Liver (tissue), 9 donors: Measurements from ENCODE around the gene GDPD2. TPM values are rescaled to one million over a fixed set of nuclear protein-coding genes. Genes with fewer than 3 reads are reported as not detected.

Source experiments
- DNase-seq: peaks from one replicate; pipeline ENCODE4 v3.0.0-alpha.2; 2017; ENCODE audit warnings: low spot score
- H3K27ac ChIP-seq, 2 donors: one replicate each; pipeline ENCODE4 v1.7.0; 2013; ENCODE audit warnings: inconsistent platforms in 2 of 2, low read length in 2 of 2, control low read depth in 1 of 2, low read depth in 1 of 2, mild to moderate bottlenecking in 1 of 2
- H3K27me3 ChIP-seq, 4 donors: one replicate each; pipeline versions ENCODE4 v1.6.1 to v1.7.0; 2013; ENCODE audit warnings: low read length in 3 of 4, inconsistent platforms in 1 of 4, mild to moderate bottlenecking in 1 of 4, moderate library complexity in 1 of 4; ENCODE audit not compliant: control insufficient read depth in 4 of 4, insufficient read depth in 4 of 4
- H3K36me3 ChIP-seq, 4 donors: one replicate each; pipeline versions ENCODE4 v1.6.1 to v1.7.0; 2013; ENCODE audit warnings: low read length in 3 of 4, mild to moderate bottlenecking in 3 of 4, low read depth in 1 of 4, moderate library complexity in 1 of 4; ENCODE audit not compliant: control insufficient read depth in 4 of 4, insufficient read depth in 3 of 4
- H3K4me1 ChIP-seq, 4 donors: one replicate each; pipeline versions ENCODE4 v1.6.1 to v1.7.0; 2013; ENCODE audit warnings: low read length in 3 of 4, mild to moderate bottlenecking in 3 of 4, moderate library complexity in 1 of 4; ENCODE audit not compliant: control insufficient read depth in 4 of 4, insufficient read depth in 4 of 4
- H3K4me3 ChIP-seq, 3 donors: one replicate each; pipeline versions ENCODE4 v1.6.1 to v1.7.0; 2013; ENCODE audit warnings: low read length in 3 of 3, control low read depth in 1 of 3, low read depth in 1 of 3, mild to moderate bottlenecking in 1 of 3
- H3K9ac ChIP-seq, 2 donors: one replicate each; pipeline ENCODE4 v1.7.0; 2013; ENCODE audit warnings: low read length in 2 of 2, mild to moderate bottlenecking in 2 of 2, moderate library complexity in 2 of 2, control low read depth in 1 of 2, low read depth in 1 of 2
- H3K9me3 ChIP-seq, 4 donors: one replicate each; pipeline versions ENCODE4 v1.6.1 to v1.7.0; 2013; ENCODE audit warnings: low read length in 3 of 4; ENCODE audit not compliant: control insufficient read depth in 4 of 4
- ATF3 ChIP-seq: IDR thresholded peaks from 2 replicates; pipeline ENCODE4 v1.6.1; 2016; ENCODE audit warnings: antibody characterized with exemption
- CTCF ChIP-seq: fragments of 150-350 bp; IDR thresholded peaks from 2 replicates; pipeline ENCODE4 v1.5.1; 2017; ENCODE audit warnings: improper control_type of control experiment, low read depth, low read length; ENCODE audit not compliant: missing input control
- EGR1 ChIP-seq, 2 donors: IDR thresholded peaks; 2 replicates each; pipeline ENCODE4 v1.6.1; 2016 to 2018; ENCODE audit warnings: antibody characterized with exemption in 2 of 2, low read depth in 2 of 2
- FOXA1 ChIP-seq: IDR thresholded peaks from 2 replicates; pipeline ENCODE4 v1.6.1; 2016; ENCODE audit warnings: antibody characterized with exemption
- GABPA ChIP-seq, 2 donors: IDR thresholded peaks in 1 of 2; conservative IDR thresholded peaks in 1 of 2; 2 replicates each; pipeline ENCODE4 v1.6.1; 2016; ENCODE audit warnings: antibody characterized with exemption in 2 of 2, mild to moderate bottlenecking in 1 of 2, moderate library complexity in 1 of 2
- HNF4A ChIP-seq, 2 donors: conservative IDR thresholded peaks; 2 replicates each; pipeline ENCODE4 v1.6.1; 2016; ENCODE audit warnings: antibody characterized with exemption in 2 of 2, mild to moderate bottlenecking in 2 of 2
- HNF4G ChIP-seq: IDR thresholded peaks from 2 replicates; pipeline ENCODE4 v1.6.1; 2016; ENCODE audit warnings: antibody characterized with exemption
- JUND ChIP-seq, 2 donors: IDR thresholded peaks; 2 replicates each; pipeline ENCODE4 v1.6.1; 2016; ENCODE audit warnings: antibody characterized with exemption in 2 of 2
- RAD21 ChIP-seq, 2 donors: IDR thresholded peaks; 2 replicates each; pipeline ENCODE4 v1.6.1; 2016; ENCODE audit warnings: antibody characterized with exemption in 2 of 2, mild to moderate bottlenecking in 2 of 2
- REST ChIP-seq: IDR thresholded peaks from 2 replicates; pipeline ENCODE4 v1.6.1; 2016; ENCODE audit warnings: antibody characterized with exemption, mild to moderate bottlenecking
- RXRA ChIP-seq, 2 donors: IDR thresholded peaks; 2 replicates each; pipeline ENCODE4 v1.6.1; 2017 to 2018; ENCODE audit warnings: antibody characterized with exemption in 2 of 2, mild to moderate bottlenecking in 1 of 2
- SP1 ChIP-seq: IDR thresholded peaks from 2 replicates; pipeline ENCODE4 v1.6.1; 2018; ENCODE audit warnings: antibody characterized with exemption, mild to moderate bottlenecking
- TAF1 ChIP-seq: conservative IDR thresholded peaks from 2 replicates; pipeline ENCODE4 v1.6.1; 2016; ENCODE audit warnings: antibody characterized with exemption, mild to moderate bottlenecking
- YY1 ChIP-seq: IDR thresholded peaks from 2 replicates; pipeline ENCODE4 v1.6.1; 2016; ENCODE audit warnings: antibody characterized with exemption, mild to moderate bottlenecking
- WGBS: extraction: QIAGEN DNeasy Blood & Tissue Kit; methylation state at CpG from one replicate; pipeline ENCODE4 v1.1.7; 2013; 5-methylcytosine and 5-hydroxymethylcytosine counted together
- polyA plus RNA-seq, 2 donors: library from polyadenylated mRNA; stranded (reverse) in 1 of 2; unstranded in 1 of 2; fragments of 200-250 nt in 1 of 2; fragments of >200 nt in 1 of 2; fragmentation: Nextera tagmentation in 1 of 2; extraction: Ambion mirVana in 1 of 2; gene quantifications; one replicate each; pipeline versions ENCODE4 v1.2.1 to v1.2.3, GENCODE V29; 2013 to 2015
- total RNA-seq, 2 donors: library from RNA; depleted of rRNA; stranded (reverse); fragments of >200 nt; gene quantifications; one replicate each; pipeline ENCODE4 v1.2.3, GENCODE V29; 2014
- donor health status: healthy.
- donor health status: healthy.
- donor health status: healthy.
- donor health status: healthy.
- donor health status: healthy.

The GDPD2 gene, protein sequence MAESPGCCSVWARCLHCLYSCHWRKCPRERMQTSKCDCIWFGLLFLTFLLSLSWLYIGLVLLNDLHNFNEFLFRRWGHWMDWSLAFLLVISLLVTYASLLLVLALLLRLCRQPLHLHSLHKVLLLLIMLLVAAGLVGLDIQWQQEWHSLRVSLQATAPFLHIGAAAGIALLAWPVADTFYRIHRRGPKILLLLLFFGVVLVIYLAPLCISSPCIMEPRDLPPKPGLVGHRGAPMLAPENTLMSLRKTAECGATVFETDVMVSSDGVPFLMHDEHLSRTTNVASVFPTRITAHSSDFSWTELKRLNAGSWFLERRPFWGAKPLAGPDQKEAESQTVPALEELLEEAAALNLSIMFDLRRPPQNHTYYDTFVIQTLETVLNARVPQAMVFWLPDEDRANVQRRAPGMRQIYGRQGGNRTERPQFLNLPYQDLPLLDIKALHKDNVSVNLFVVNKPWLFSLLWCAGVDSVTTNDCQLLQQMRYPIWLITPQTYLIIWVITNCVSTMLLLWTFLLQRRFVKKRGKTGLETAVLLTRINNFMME
- total RNA-seq, result not detected
- polyA plus RNA-seq, result not detected

- no peak within 1 kb of the TSS for H3K27ac ChIP-seq
Observed at GRCh38 chrX:70422851-70423341, at the start of gene GDPD2. TSS of gene GDPD2 (plus strand) at chrX:70423314. CDS start at chrX:70424985, 1,671 bp downstream.

DNA sequence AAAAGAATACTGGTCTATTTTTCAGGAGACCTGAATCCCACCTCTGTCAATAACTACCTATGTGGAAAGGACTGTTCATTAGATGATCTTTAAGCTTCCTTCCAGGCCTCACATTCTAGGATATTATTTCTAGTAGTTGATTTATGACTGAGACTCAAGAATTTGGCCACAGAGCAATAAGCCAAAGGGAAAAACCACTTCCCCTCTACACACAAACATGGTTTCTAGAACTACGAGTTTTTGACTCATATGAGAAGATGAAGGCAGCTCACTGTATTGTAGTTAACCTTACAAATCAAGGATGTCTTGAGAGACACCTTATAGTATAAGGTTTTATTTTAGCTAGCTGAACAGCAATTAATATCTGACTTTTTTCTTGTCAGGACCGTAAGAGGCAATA lies 36.9 kb upstream of the GDPD2 start:
- Histone ChIP-seq H3K4me3 (no peak overlapping the region), H3K4me1 (no peaks in the 10 kb centered on the region), H3K9me3 (no peaks in the 10 kb centered on the region), H3K9ac (no peak overlapping the region), H3K36me3 (no peaks in the 10 kb centered on the region), H3K27ac (no peak overlapping the region), H3K27me3 (no peaks in the 10 kb centered on the region)
- WGBS, result 85% methylated on average over 2 of the region's 2 CpGs
- DNase-seq, result no peak
- TF ChIP-seq YY1 (no peak), EGR1 (IDR thresholded peaks at IDR 0.05; ENCODE audit: low read depth in 2 of 2) (no peak), HNF4G (no peak), FOXA1 (no peak), ATF3 (no peak), SP1 (no peak), JUND (IDR thresholded peaks at IDR 0.05) (no peak), REST (no peak), TAF1 (no peak), RXRA (IDR thresholded peaks at IDR 0.05) (no peak), HNF4A (conservative IDR thresholded peaks at IDR 0.05) (no peak)

More at GRCh38 chrX:70422851-70423341, at the start of gene GDPD2:
- peaks cover 0 to 4% (median 0%) of the 10 kb centered on the region in 4 donors for H3K27me3 ChIP-seq
- DNase-seq, result no peak
- no peaks in the 10 kb centered on the region for H3K9me3 ChIP-seq
- WGBS, result 43% methylated on average over 11 of the region's 11 CpGs
- no peak within 1 kb of the TSS for H3K9ac ChIP-seq
- TF ChIP-seq SP1, result no peak
- no peak for TF ChIP-seq REST
- TF ChIP-seq TAF1, result no peak
- no peak for TF ChIP-seq RAD21 (IDR thresholded peaks at IDR 0.05)
- no peak for TF ChIP-seq GABPA (IDR thresholded peaks at IDR 0.05 in 1 of 2, conservative IDR thresholded peaks at IDR 0.05 in 1 of 2)
- TF ChIP-seq RXRA (IDR thresholded peaks at IDR 0.05), result no peak
- no peak for TF ChIP-seq CTCF
- H3K36me3 ChIP-seq, result no peaks in the 10 kb centered on the region
- H3K4me1 ChIP-seq, result no peaks in the 10 kb centered on the region
- H3K4me3 ChIP-seq, result no peak within 1 kb of the TSS
